Central memory CD8-positive, alpha-beta T cell (primary cell): ENCODE measurements around the gene SRD5A1.

Experiments
- ATAC-seq: fragments of 150-1000 bp; cut with Tn5 transposase; replicated peaks from 2 replicates; pipeline ENCODE4 v1.10.0; 2022; ENCODE audit warnings: mild to moderate bottlenecking, moderate FRiP score, moderate number of reproducible peaks; ENCODE audit not compliant: poor library complexity, severe bottlenecking; ENCODE audit errors: extremely low read depth
- DNase-seq, 2 donors: peaks; one replicate each; pipeline ENCODE4 v3.0.0; 2021; ENCODE audit warnings: low spot score in 2 of 2
- H3K27ac Mint-ChIP-seq: one replicate; pipeline ENCODE4 v1.8.0; 2022; ENCODE audit warnings: low read depth, mild to moderate bottlenecking, moderate library complexity, mixed read lengths
- H3K27me3 Mint-ChIP-seq: one replicate; pipeline ENCODE4 v1.8.0; 2022; ENCODE audit warnings: mixed read lengths
- H3K36me3 Mint-ChIP-seq: one replicate; pipeline ENCODE4 v1.8.0; 2022; ENCODE audit warnings: mild to moderate bottlenecking, moderate library complexity, mixed read lengths; ENCODE audit not compliant: insufficient read depth
- H3K4me1 Mint-ChIP-seq: one replicate; pipeline ENCODE4 v1.8.0; 2022; ENCODE audit warnings: mixed read lengths
- H3K4me3 Mint-ChIP-seq: one replicate; pipeline ENCODE4 v1.8.0; 2022; ENCODE audit warnings: mild to moderate bottlenecking, moderate library complexity, mixed read lengths
- H3K9me3 Mint-ChIP-seq: one replicate; pipeline ENCODE4 v1.8.0; 2022; ENCODE audit warnings: mixed read lengths

The SRD5A1 gene

DNA sequence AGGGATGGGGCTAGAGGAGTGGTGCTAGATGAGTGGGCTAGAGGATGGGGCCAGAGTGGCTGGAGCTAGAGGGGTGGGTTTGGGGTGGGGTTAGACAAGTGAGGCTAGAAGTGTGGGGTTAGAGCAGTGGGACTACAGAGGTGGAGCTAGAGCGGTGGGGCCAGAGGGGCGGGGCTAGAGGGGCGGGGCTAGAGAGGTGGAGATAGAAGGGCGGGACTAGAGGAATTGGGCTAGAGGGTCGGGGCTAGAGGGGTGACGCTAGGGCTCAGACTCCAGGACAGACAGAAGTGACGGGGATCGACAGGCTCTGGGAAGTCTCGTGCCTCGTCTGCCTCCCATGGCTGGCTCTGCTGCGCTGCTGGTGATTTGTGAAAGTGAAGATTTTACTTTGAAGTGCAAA lies 49.0 kb downstream of the SRD5A1 start:
- Mint-ChIP-seq H3K27ac (no peak overlapping the region), H3K27me3 (peaks cover 29% of the 10 kb centered on the region), H3K4me1 (peaks cover under 1% of the 10 kb centered on the region), H3K4me3 (no peak overlapping the region), H3K36me3 (no peaks in the 10 kb centered on the region), H3K9me3 (no peaks in the 10 kb centered on the region)
- DNase-seq = no peak
- no peak for ATAC-seq

DNA sequence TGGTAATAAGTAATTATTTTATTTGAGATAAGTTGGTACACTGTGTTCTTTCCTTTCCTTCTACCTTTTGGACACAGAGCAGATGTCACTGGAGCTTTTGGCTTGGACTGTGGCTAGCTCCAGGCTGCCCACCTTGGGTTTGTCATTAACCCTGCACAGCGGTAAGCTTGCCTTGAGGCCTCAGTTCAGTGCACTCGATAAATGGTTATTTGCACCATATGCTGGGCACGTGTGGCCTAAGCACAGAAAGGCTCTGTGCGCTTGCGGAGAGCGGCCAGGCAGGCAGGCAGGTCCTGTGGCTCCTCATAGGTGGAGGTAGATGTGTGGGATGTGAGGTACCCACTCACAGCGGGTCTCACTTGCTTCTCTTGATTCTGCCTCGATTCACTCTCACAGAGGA lies 50.0 kb downstream of the SRD5A1 start:
- Mint-ChIP-seq H3K4me1 (peaks cover 6% of the 10 kb centered on the region), H3K27me3 (peaks cover 39% of the 10 kb centered on the region), H3K36me3 (no peaks in the 10 kb centered on the region), H3K27ac (no peak overlapping the region), H3K4me3 (no peak overlapping the region), H3K9me3 (no peaks in the 10 kb centered on the region)
- ATAC-seq (no peak), DNase-seq (no peak)

DNA sequence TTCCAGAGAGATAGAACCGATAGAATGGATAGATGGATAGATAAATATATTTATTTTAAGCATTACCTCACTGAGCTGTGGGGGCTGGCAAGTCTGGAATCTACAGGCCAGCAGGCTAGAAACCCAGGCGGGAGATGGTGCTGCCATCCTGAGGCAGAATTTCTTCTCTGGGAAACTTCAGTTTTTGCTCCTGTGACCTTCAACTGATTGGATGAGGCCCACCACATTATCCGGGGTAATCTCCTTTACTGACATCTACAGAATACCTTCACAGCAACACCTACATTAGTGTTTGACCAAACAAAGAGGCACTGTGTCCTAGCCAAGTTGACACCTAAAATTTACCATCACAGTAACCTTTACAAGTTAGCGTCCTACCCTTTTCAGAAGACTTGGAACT lies 50.8 kb downstream of the SRD5A1 start:
- Mint-ChIP-seq H3K4me3 (no peak overlapping the region), H3K27me3 (peaks cover 45% of the 10 kb centered on the region), H3K4me1 (peaks cover 6% of the 10 kb centered on the region), H3K27ac (no peak overlapping the region), H3K36me3 (no peaks in the 10 kb centered on the region), H3K9me3 (no peaks in the 10 kb centered on the region)
- ATAC-seq = no peak
- no peak for DNase-seq

DNA sequence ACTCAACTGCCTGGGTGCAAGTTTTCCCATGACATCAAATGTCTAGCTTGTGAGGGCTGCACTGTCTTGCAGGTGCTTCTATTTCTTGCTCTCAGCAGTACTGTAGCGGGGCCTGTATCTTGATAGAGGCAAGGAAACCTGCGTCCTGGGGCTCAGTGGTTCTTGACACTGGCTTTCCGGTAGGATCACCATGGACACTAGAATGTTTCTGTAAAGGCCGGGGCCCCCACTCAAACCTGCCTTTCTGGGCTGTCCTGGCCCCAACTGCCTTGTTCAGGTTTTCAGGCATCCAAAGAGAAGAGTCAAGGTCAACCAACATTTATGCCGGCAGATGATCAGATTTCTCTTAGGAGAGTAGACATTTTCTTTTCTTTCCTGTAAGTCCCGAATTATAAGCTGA lies 53.3 kb downstream of the SRD5A1 start:
- no peak overlapping the region for H3K4me3 Mint-ChIP-seq

DNA sequence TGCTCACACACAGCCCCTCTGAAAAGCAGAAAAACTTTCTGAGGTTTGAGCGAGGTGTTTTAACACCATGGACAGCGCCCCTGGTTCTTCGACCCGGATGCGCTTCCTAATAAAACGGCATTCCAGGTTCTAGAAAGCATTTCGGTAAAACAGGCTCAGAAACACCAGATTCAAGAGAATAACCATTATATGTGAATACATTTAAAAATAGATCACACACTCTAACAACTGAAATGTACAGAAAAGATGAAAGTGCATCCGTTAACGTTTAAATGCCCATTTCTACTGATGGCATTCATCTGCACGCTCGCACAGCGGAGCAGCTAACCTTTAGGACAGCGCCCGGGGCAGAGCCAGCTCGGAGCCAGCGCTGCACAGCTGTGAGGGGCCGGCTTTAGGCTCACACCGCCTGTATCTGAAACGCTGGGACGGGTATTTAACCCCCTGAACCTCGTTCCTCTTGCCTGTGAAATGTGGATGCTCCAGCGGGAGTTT lies 53.7 kb downstream of the SRD5A1 start:
- H3K4me3 Mint-ChIP-seq = no peak overlapping the region
- H3K27ac Mint-ChIP-seq = no peak overlapping the region
- H3K36me3 Mint-ChIP-seq = no peaks in the 10 kb centered on the region
- no peak for ATAC-seq
- DNase-seq = no peak
- H3K4me1 Mint-ChIP-seq = peaks cover 6% of the 10 kb centered on the region
- H3K9me3 Mint-ChIP-seq = no peaks in the 10 kb centered on the region
- H3K27me3 Mint-ChIP-seq = peaks cover 68% of the 10 kb centered on the region

More for the DNA sequence above, 53.3 kb downstream of the SRD5A1 start:
- Mint-ChIP-seq H3K27ac (no peak overlapping the region), H3K27me3 (peaks cover 65% of the 10 kb centered on the region), H3K4me1 (peaks cover 6% of the 10 kb centered on the region), H3K9me3 (no peaks in the 10 kb centered on the region), H3K36me3 (no peaks in the 10 kb centered on the region)
- ATAC-seq (no peak), DNase-seq (no peak)

DNA sequence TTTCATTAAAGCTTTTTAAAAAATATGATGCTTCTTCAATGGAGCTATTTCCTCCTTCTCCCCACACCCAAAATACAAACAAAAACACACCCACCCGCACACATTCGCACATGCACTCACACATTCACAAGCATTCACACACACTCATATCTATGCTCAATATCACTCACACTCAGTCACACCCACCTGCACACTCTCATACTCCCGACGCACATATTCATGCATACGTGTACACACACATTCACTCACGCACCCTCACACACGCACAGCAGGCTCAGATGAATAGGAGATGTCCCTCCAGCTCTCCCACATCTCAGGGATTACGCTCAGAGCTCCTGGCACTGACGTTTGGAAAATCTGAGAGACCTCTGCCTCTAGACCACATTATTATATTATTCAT lies 54.3 kb downstream of the SRD5A1 start:
- Mint-ChIP-seq H3K36me3 (no peaks in the 10 kb centered on the region), H3K4me3 (no peak overlapping the region), H3K9me3 (no peaks in the 10 kb centered on the region), H3K27me3 (peaks cover 73% of the 10 kb centered on the region), H3K27ac (no peak overlapping the region), H3K4me1 (peaks cover 6% of the 10 kb centered on the region)
- DNase-seq (no peak), ATAC-seq (no peak)

DNA sequence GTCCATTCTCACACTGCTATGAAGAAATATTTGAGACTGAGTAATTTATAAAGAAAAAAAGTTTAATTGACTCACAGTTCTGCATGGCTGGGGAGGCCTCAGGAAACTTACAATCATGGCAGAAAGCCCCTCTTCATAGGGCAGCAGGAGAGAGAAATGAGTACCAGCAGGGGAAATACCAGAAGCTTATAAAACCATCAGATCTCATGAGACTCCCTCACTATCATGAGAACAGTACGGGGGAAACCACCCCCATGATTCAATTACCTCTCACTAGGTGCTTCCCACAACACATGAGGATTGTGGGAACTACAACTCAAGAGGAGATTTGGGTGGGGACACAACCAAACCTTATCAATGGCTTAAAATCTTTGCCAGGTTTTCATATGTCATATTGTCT lies 59.7 kb downstream of the SRD5A1 start:
- H3K9me3 Mint-ChIP-seq = no peaks in the 10 kb centered on the region
- DNase-seq (no peak), ATAC-seq (no peak)
- peaks cover 1% of the 10 kb centered on the region for H3K36me3 Mint-ChIP-seq
- peaks cover 84% of the 10 kb centered on the region for H3K27me3 Mint-ChIP-seq
- no peak overlapping the region for H3K4me3 Mint-ChIP-seq
- no peak overlapping the region for H3K27ac Mint-ChIP-seq
- no peaks in the 10 kb centered on the region for H3K4me1 Mint-ChIP-seq

DNA sequence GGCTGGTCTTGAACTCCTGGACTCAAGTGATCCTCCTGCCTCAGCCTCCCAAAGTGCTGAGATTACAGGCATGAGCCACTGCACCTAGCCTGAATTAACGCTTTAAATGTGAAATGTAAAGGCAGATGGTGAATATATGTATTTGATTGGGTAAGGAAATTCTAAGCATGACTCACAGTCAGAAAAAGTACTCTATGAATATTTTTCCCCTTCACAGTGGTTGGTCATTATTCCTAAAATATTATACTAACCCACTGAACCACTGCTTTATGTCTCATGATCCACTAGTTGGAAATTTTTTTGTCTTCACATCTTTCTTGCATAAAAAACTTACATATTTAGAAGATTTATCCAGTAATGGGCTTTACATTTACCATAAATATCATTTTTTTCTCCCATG lies 65.5 kb downstream of the SRD5A1 start:
- no peaks in the 10 kb centered on the region for H3K9me3 Mint-ChIP-seq
- no peaks in the 10 kb centered on the region for H3K4me1 Mint-ChIP-seq
- no peak overlapping the region for H3K27ac Mint-ChIP-seq
- peaks cover 80% of the 10 kb centered on the region for H3K27me3 Mint-ChIP-seq
- H3K36me3 Mint-ChIP-seq = peaks cover 1% of the 10 kb centered on the region
- no peak for DNase-seq
- no peak for ATAC-seq
- H3K4me3 Mint-ChIP-seq = no peak overlapping the region

DNA sequence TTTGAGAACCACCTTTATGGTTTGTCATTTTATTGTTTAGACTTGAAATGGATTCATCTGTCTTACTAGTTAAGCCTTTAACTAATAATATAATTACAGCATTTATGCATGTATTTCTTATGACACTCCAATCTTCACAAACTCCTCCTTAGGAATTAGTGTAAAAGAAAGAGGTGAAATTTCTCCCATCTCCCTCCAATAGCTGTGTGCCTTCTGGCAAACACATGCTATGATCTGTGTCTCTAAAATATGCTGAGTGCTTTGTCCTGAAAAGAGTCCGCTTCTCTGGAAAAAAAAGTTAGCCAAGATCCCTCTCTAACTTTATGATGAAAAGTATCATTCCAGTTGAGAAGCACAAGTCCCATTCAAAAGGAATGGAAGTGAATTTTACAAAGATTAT lies 66.1 kb downstream of the SRD5A1 start:
- Mint-ChIP-seq H3K4me1 (no peaks in the 10 kb centered on the region), H3K9me3 (no peaks in the 10 kb centered on the region), H3K4me3 (no peak overlapping the region), H3K27ac (no peak overlapping the region), H3K27me3 (peaks cover 74% of the 10 kb centered on the region), H3K36me3 (peaks cover 1% of the 10 kb centered on the region)
- DNase-seq (no peak), ATAC-seq (no peak)

DNA sequence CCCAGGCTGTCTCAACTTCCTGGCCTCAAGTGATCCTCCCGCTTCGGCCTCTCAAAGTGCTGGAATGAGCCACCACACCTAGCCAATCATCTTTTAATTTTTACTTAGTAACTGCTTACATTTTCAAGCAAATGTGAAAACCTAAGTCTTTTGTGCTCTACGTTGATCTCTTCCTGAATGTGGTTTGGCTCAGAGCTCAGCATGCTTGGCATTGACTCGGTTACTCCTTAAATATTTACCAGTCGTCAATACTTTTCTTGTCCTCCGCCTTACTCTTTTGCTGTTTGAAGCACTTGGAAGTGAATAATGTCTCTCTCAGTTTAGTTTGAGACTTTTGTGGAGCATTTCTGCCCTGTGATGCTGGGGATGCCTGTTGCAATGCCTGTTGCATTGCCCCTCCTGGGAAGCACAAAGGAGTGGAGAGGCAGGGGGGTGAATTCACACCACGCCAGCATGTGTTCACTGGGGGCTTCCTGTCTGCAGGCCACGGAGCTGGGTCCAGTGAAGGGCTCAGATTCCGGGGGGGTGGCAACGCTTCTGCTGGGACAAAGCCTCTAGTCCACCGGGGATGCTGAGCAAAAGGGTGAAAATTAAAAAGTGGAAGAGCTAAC lies 66.9 kb downstream of the SRD5A1 start:
- H3K27me3 Mint-ChIP-seq = peaks cover 78% of the 10 kb centered on the region
- no peak overlapping the region for H3K4me3 Mint-ChIP-seq
- no peak for DNase-seq
- ATAC-seq = no peak
- H3K4me1 Mint-ChIP-seq = no peaks in the 10 kb centered on the region
- no peaks in the 10 kb centered on the region for H3K9me3 Mint-ChIP-seq
- no peak overlapping the region for H3K27ac Mint-ChIP-seq
- peaks cover 1% of the 10 kb centered on the region for H3K36me3 Mint-ChIP-seq

DNA sequence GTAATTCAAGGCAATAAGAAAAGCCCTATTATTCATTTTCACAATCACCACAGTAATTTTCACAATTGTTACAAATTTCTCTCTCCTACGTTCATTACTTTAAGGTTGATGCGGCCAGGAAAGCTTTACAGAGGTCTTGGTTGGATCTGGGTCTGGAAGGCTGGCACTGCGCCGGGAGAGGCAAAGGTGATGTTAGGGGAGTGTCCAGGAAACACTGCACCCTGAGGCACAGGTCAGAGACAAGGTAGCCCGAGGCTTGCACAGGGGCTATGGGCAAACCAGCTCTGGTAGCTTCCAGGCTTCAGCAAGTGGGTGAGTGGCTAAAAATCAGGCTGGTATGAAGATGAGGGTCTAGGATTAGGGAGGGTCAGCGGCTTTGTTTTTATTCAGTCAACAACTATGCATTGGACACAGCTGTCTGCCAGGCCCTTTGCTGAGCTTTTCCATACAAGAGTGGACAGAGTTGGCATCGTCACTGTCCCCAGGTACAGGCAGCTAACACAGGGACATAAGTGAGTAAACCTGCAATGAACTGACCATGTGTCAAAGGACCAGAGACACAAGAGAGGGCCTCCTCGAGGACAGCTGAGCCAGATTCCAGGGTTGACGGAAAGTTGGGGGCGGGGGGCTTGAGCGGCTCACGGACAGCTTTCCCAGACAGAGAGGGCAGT lies 67.6 kb downstream of the SRD5A1 start:
- H3K4me3 Mint-ChIP-seq = no peak overlapping the region
- DNase-seq (no peak), ATAC-seq (no peak)
- H3K4me1 Mint-ChIP-seq = no peaks in the 10 kb centered on the region
- H3K36me3 Mint-ChIP-seq = peaks cover 1% of the 10 kb centered on the region
- no peaks in the 10 kb centered on the region for H3K9me3 Mint-ChIP-seq
- H3K27me3 Mint-ChIP-seq = peaks cover 74% of the 10 kb centered on the region
- H3K27ac Mint-ChIP-seq = no peak overlapping the region

DNA sequence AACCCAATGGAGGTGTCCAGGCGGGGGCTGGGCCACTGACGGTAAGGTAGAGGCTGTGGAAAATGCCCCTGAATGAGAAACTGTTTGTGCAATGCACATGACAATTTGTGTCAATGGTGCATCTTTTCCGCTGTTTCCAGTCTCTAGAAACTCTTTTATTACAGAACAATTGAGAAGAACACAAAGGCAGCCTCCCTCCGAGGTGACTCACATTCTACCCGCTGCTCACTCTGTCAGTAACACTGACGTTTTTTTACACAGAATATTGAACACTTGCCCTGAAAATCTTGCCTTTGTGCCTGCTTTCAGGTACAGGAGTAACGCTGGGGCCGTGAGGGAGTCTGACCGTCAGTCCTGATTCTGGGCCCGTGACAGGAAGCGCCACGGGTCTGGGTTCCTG lies 68.3 kb downstream of the SRD5A1 start:
- ATAC-seq = no peak
- DNase-seq = no peak
- no peaks in the 10 kb centered on the region for H3K9me3 Mint-ChIP-seq
- H3K27me3 Mint-ChIP-seq = peaks cover 67% of the 10 kb centered on the region
- H3K36me3 Mint-ChIP-seq = peaks cover 1% of the 10 kb centered on the region
- H3K4me3 Mint-ChIP-seq = no peak overlapping the region
- no peaks in the 10 kb centered on the region for H3K4me1 Mint-ChIP-seq
- no peak overlapping the region for H3K27ac Mint-ChIP-seq

DNA sequence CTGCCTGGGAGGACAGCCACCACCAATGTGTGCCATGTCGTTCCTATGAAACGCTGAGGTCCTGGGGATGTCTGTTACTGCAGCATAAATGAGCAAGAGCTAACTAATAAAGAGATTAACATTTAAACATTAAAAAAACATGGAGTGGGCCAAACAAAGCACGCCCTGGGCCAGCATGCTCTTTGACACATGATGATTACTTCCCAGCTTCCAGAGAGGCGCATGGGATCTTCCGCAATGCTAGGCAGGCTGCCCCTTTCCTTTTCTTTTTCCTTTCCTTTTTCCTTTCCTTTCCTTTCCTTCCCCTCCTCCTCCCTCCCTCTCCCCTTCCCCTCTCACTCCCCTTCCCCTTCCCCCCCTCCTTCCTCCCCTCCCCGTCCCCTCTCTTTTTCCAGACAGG lies 69.4 kb downstream of the SRD5A1 start:
- Mint-ChIP-seq H3K27ac (no peak overlapping the region), H3K36me3 (no peaks in the 10 kb centered on the region), H3K27me3 (peaks cover 56% of the 10 kb centered on the region), H3K4me1 (no peaks in the 10 kb centered on the region), H3K4me3 (no peak overlapping the region), H3K9me3 (no peaks in the 10 kb centered on the region)
- ATAC-seq = no peak
- DNase-seq = no peak
